PFSK-1 (cell line): Measurements from ENCODE around the gene RGS7.

Experiments
- FOXP2 ChIP-seq: optimal IDR thresholded peaks from 2 replicates; pipeline ENCODE3; 2011; ENCODE audit warnings: borderline replicate concordance, control low read depth, inconsistent platforms; ENCODE audit not compliant: insufficient read depth; ENCODE audit errors: extremely low read length, extremely low read depth
- POLR2AphosphoS5 ChIP-seq: IDR thresholded peaks from 2 replicates; pipeline ENCODE4 v1.6.1; 2012; ENCODE audit warnings: low read depth, mild to moderate bottlenecking, control low read depth, low read length, moderate library complexity
- REST ChIP-seq, 2 experiments: IDR thresholded peaks; 2 replicates each; pipeline versions ENCODE4 v1.6.1 to v1.8.0; 2011 to 2012; ENCODE audit warnings: low read depth in 2 of 2, low read length in 2 of 2, control low read depth in 1 of 2, inconsistent platforms in 1 of 2, mild to moderate bottlenecking in 1 of 2, moderate library complexity in 1 of 2; ENCODE audit not compliant: insufficient read depth in 1 of 2
- SIN3A ChIP-seq: IDR thresholded peaks from 2 replicates; pipeline ENCODE4 v1.6.1; 2012; ENCODE audit warnings: mild to moderate bottlenecking, low read length, moderate library complexity, borderline replicate concordance; ENCODE audit not compliant: insufficient read depth
- TAF1 ChIP-seq: IDR thresholded peaks from 2 replicates; pipeline ENCODE4 v1.6.1; 2012; ENCODE audit warnings: low read length, control low read depth, borderline replicate concordance; ENCODE audit not compliant: insufficient read depth

RGS7 gene

GRCh38 chr1:240935920-240936319 is 421.1 kb downstream of the RGS7 start:
- TF ChIP-seq REST (IDR thresholded peaks at IDR 0.05; ENCODE audit: insufficient read depth in 1 of 2, low read depth in 2 of 2, low read length in 2 of 2) = no peak
- TF ChIP-seq SIN3A = no peak
- TF ChIP-seq TAF1 = no peak
- no peak for TF ChIP-seq FOXP2
- TF ChIP-seq POLR2AphosphoS5 = no peak

GRCh38 chr1:240931031-240931430 is 426.0 kb downstream of the RGS7 start:
- TF ChIP-seq REST (IDR thresholded peaks at IDR 0.05; ENCODE audit: insufficient read depth in 1 of 2, low read depth in 2 of 2, low read length in 2 of 2) (no peak), FOXP2 (no peak), POLR2AphosphoS5 (no peak), TAF1 (no peak), SIN3A (no peak)

GRCh38 chr1:240928265-240928664 is 428.7 kb downstream of the RGS7 start:
- no peak for TF ChIP-seq TAF1
- no peak for TF ChIP-seq POLR2AphosphoS5
- no peak for TF ChIP-seq FOXP2
- no peak for TF ChIP-seq SIN3A
- no peak for TF ChIP-seq REST (IDR thresholded peaks at IDR 0.05; ENCODE audit: insufficient read depth in 1 of 2, low read depth in 2 of 2, low read length in 2 of 2)

GRCh38 chr1:240927821-240928220 is 429.2 kb downstream of the RGS7 start:
- no peak for TF ChIP-seq TAF1
- TF ChIP-seq FOXP2 = no peak
- no peak for TF ChIP-seq SIN3A
- TF ChIP-seq REST (IDR thresholded peaks at IDR 0.05; ENCODE audit: insufficient read depth in 1 of 2, low read depth in 2 of 2, low read length in 2 of 2) = no peak

- TF ChIP-seq REST (IDR thresholded peaks at IDR 0.05; ENCODE audit: insufficient read depth in 1 of 2, low read depth in 2 of 2, low read length in 2 of 2) (no peak), FOXP2 (no peak), TAF1 (no peak), SIN3A (no peak), POLR2AphosphoS5 (no peak)
Observed at GRCh38 chr1:240925273-240925672, 431.7 kb downstream of the RGS7 start.
